Subcutaneous adipose tissue (tissue), 4 donors: ENCODE results near the gene MMP23B. TPM values are rescaled to one million over a fixed set of nuclear protein-coding genes. Genes with fewer than 3 reads are reported as not detected.

ENCODE experiments used
- total RNA-seq, 4 donors: library from RNA; depleted of rRNA; stranded (reverse); fragments of >200 nt; gene quantifications; one replicate each; pipeline ENCODE4 v1.1.0, GENCODE V29; 2016
- TF ChIP-seq, protein P1 (sequence below): fragments of 450-650 bp; IDR thresholded peaks from one replicate; pipeline ENCODE4 v1.5.1; 2016; ENCODE audit warnings: low read depth, mild to moderate bottlenecking, control low read depth, antibody characterized with exemption, moderate library complexity

MMP23B gene
- total RNA-seq, 4 donors from 2014 or later = 0.66 to 9.2 (median 2.2) TPM

GRCh38 chr1:1614204-1614953 lies 17.6 kb upstream of the MMP23B start:
- TF ChIP-seq, protein P1, sequence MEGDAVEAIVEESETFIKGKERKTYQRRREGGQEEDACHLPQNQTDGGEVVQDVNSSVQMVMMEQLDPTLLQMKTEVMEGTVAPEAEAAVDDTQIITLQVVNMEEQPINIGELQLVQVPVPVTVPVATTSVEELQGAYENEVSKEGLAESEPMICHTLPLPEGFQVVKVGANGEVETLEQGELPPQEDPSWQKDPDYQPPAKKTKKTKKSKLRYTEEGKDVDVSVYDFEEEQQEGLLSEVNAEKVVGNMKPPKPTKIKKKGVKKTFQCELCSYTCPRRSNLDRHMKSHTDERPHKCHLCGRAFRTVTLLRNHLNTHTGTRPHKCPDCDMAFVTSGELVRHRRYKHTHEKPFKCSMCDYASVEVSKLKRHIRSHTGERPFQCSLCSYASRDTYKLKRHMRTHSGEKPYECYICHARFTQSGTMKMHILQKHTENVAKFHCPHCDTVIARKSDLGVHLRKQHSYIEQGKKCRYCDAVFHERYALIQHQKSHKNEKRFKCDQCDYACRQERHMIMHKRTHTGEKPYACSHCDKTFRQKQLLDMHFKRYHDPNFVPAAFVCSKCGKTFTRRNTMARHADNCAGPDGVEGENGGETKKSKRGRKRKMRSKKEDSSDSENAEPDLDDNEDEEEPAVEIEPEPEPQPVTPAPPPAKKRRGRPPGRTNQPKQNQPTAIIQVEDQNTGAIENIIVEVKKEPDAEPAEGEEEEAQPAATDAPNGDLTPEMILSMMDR = no peak

GRCh38 chr1:1614954-1615255 lies 17.1 kb upstream of the MMP23B start:
- TF ChIP-seq, protein P1 = no peak

GRCh38 chr1:1615256-1616044 lies 16.5 kb upstream of the MMP23B start, which contains the start of gene MIB2:
Gene MIB2, plus strand, starts transcription at chr1:1615500. Its CDS starts 7,953 bp downstream, at chr1:1623453.
- TF ChIP-seq, protein P1 = no peak

- TF ChIP-seq, protein P1 = no peak
Observed at GRCh38 chr1:1616045-1616790, 15.8 kb upstream of the MMP23B start.

- TF ChIP-seq, protein P1 = no peak
Observed at GRCh38 chr1:1616838-1617237, 15.1 kb upstream of the MMP23B start.

DNA sequence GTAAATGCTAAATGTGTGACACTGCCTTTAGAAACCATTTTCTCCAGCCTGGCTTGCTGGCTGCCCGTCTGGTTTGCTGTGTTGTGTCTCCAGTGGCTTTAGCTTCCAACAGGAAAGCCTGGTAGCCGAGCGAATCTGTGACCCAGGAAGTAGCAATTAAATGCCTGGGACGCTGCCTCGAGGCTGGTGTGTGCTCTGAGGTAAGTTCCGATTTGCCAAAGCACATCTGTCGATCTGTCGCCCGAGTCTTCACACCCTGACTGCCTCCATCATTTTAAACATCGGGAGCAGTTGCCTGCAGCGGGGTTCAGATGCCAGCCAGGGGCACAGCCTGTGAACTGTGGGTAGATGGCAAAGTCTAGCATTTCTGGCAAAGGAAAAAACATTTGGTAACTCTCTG lies 14.5 kb upstream of the MMP23B start:
- TF ChIP-seq, protein P1 = no peak

- TF ChIP-seq, protein P1 = no peak
Observed at GRCh38 chr1:1617925-1618324, 14.0 kb upstream of the MMP23B start.
